GM10266 (cell line): ENCODE measurements around the gene WIPF2.

ENCODE experiments used
- DNase-seq: peaks from one replicate; pipeline ENCODE4 v3.0.0; 2012; ENCODE audit errors: extremely low spot score
- CTCF ChIP-seq: IDR thresholded peaks from 2 replicates; pipeline ENCODE4 v1.5.1; 2012; ENCODE audit warnings: mild to moderate bottlenecking, low read depth; ENCODE audit not compliant: control insufficient read depth, insufficient read depth; ENCODE audit errors: missing control alignments

The WIPF2 gene

GRCh38 chr17:40259505-40259904 is 40.4 kb downstream of the WIPF2 start:
- no peak for TF ChIP-seq CTCF
- no peak for DNase-seq

- DNase-seq: no peak
- TF ChIP-seq CTCF: no peak
Observed at GRCh38 chr17:40260528-40260927, 41.4 kb downstream of the WIPF2 start.

GRCh38 chr17:40264458-40265185 is 45.5 kb downstream of the WIPF2 start:
- no peak for DNase-seq

GRCh38 chr17:40265337-40265736 is 46.2 kb downstream of the WIPF2 start:
- TF ChIP-seq CTCF: no peak
- DNase-seq: no peak

More at GRCh38 chr17:40264458-40265185, 45.5 kb downstream of the WIPF2 start:
- TF ChIP-seq CTCF: no peak

GRCh38 chr17:40266882-40267281 is 47.8 kb downstream of the WIPF2 start:
- no peak for TF ChIP-seq CTCF
- DNase-seq: no peak

- no peak for DNase-seq
- TF ChIP-seq CTCF: no peak
Observed at GRCh38 chr17:40268141-40268712, 49.1 kb downstream of the WIPF2 start.

- TF ChIP-seq CTCF: no peak
- no peak for DNase-seq
Observed at GRCh38 chr17:40278414-40278813, 59.3 kb downstream of the WIPF2 start.
